Subcutaneous adipose tissue (tissue), 4 donors: Measurements from ENCODE around the gene NME3. TPM values are rescaled to one million over a fixed set of nuclear protein-coding genes. Genes with fewer than 3 reads are reported as not detected.

Experiments used
- total RNA-seq, 4 donors: library from RNA; depleted of rRNA; stranded (reverse); fragments of >200 nt; gene quantifications; one replicate each; pipeline ENCODE4 v1.1.0, GENCODE V29; 2016
- TF ChIP-seq, protein P1 (sequence below): fragments of 450-650 bp; IDR thresholded peaks from one replicate; pipeline ENCODE4 v1.5.1; 2016; ENCODE audit warnings: low read depth, mild to moderate bottlenecking, control low read depth, antibody characterized with exemption, moderate library complexity

Gene NME3
- total RNA-seq, 4 donors from 2014 or later: 34.1 to 102 (median 62.8) TPM

DNA sequence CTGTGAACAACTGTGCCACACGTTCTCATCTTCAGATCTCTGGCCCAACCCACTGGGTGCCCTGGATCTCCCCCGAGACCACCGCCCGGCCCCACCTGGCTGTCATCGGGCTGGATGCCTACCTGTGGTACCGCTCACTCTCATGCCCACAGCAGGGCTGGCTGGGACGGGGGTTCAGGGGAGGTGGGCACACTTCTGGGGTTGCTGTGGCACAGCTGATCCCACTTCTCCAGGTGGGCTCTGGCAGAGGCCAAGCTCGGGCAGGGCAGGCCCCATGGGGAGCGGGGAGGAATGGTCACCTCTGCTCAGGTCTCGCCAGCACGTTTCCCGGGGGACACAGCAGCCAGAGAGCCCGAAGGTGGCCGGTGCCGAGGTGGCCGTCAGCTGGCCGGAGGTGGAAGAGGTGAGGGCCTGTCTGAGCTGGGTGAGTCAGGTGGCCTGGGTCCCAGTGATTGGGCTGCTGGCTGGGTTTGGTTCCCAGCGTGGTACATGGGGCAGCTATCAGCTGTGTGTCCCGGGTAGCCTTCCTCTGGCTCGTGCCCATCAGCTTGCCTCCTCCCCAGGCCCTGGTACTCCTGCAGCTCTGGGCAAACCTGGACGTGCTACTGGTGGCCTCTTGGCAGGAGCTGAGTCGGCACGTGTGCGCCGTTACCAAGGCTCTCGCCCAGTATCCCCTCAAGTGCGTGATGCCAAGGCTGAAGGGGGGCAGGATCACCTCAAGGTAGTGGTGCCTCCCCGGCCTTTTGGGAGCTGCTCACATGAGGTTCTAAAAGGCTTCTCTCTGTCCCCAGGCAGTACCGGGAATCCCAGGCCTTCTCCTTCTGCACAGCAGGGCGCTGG is 3.9 kb upstream of the NME3 start:
- TF ChIP-seq, protein P1, sequence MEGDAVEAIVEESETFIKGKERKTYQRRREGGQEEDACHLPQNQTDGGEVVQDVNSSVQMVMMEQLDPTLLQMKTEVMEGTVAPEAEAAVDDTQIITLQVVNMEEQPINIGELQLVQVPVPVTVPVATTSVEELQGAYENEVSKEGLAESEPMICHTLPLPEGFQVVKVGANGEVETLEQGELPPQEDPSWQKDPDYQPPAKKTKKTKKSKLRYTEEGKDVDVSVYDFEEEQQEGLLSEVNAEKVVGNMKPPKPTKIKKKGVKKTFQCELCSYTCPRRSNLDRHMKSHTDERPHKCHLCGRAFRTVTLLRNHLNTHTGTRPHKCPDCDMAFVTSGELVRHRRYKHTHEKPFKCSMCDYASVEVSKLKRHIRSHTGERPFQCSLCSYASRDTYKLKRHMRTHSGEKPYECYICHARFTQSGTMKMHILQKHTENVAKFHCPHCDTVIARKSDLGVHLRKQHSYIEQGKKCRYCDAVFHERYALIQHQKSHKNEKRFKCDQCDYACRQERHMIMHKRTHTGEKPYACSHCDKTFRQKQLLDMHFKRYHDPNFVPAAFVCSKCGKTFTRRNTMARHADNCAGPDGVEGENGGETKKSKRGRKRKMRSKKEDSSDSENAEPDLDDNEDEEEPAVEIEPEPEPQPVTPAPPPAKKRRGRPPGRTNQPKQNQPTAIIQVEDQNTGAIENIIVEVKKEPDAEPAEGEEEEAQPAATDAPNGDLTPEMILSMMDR: no peak

DNA sequence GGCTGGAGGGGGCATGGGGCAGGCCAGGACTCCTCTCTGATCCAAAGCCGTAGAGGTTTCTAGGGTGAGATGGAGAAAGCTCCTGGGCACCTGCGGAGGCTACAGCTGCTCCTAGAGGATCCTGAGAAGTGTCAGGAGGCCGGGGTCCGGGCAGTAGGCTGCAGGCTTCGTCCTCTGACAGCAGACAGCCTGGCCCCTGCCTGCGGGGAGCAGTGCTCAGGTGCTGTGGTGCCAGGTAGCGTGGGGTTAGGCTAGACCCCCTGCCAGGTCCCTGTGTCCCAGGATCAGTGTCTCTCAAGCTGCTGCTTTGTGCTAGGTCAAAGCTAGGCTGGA is 3.1 kb upstream of the NME3 start:
- TF ChIP-seq, protein P1: no peak

DNA sequence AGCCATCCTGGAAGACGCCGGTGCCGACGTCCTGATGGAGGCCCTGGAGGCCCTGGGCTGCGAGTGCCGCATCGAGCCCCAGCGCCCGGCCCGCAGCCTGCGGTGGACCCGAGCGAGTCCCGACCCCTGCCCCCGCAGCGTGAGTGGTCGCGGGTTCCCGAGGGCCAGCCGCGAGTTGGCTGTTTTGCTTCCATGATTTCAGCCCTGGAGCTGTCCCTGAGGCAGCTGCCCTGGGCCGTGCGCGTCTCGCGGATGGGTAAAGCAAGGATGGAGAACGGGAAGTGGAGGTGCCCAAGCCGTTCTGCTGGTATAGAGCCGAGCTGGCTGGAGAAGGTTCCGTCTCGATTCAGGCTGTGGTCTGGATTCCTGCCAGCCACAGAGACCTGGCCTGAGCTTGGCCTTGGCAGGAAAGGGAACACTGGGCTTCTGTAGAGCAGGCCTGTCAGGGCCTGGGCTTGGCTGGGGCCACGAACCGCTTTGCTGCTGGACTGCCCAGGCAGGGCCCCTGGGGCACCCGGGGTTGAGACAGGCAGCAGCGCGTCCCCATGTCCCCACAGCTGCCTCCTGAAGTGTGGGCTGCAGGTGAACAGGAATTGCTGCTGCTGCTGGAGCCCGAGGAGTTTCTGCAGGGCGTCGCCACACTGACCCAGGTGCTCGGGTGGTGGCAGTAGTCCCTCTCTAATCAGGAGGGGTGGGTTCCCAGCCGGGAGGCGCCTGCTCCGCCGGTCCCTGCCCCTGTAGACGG is 2.5 kb upstream of the NME3 start:
- TF ChIP-seq, protein P1: no peak

DNA sequence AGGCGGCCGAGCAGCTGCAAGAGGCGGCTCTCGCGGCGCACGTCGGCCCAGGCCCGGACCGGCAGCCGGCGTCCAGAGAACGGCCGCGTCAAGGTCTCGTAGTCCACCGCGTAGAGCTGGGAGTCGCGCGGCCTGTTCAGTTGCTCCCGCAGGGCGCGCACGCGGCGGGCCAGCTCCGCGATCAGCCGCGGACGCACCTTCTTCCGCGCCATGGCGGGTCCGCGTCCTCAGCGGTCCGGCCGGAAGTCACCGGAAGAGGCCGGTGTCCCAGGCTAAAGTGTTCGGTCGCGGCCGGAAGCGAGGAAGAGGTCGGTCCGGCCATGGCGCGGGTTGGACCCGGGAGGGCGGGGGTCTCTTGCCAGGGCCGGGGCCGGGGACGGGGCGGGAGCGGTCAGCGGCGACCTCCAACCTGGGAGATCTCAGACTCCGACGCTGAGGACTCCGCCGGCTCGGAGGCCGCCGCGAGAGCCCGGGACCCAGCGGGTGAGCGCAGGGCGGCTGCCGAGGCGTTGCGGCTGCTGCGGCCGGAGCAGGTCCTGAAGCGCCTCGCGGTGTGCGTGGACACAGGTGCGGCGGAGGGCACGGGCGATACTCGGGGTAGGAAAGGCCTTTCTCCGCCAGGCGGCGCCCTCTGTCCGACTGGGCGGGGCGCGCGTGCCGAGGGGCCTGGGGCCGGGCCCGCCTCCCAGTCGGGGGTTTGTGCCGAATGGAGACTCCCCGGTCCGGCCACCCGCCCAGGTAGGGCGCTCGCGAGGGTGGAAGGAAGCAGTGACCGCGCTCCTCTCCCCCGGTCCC is 1.8 kb upstream of the NME3 start, which contains the start of gene MRPS34:
Gene MRPS34, minus strand, starts transcription at position 227 of the 795 bp plus-strand sequence. Its CDS starts 15 bp downstream, at position 212.
- TF ChIP-seq, protein P1: no peak

DNA sequence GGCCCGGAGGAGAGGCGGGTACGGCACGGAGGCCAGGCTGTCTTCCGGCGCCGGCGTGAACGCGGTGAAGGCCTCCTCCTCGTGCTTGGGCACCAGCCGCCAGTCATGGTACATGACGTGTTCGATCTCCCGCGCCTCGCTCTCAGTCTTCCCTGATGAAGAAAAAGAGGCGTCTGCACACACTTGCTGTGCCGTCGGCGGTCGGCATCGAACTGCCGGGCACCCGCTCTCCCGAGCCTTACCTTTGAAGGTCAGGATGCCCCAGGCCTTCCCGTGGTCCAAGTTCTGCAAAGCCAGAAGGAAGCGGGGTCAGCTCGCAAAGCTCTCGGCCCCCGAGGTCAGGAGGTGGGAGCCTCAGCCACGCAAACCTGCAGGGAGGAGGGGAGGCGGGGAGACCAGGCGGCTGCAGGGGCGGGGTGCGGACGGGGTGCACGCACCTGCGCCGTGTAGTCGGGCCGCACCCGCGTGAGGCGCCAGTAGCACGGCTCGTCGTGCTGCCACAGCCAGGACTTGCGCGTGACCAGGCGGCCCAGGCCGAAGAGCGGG is 1.1 kb upstream of the NME3 start, which contains the start of gene EME2:
Gene EME2, plus strand, starts transcription at position 449 of the 546 bp plus-strand sequence. CDS start 418 bp downstream, outside the sequence.
- TF ChIP-seq, protein P1: no peak

DNA sequence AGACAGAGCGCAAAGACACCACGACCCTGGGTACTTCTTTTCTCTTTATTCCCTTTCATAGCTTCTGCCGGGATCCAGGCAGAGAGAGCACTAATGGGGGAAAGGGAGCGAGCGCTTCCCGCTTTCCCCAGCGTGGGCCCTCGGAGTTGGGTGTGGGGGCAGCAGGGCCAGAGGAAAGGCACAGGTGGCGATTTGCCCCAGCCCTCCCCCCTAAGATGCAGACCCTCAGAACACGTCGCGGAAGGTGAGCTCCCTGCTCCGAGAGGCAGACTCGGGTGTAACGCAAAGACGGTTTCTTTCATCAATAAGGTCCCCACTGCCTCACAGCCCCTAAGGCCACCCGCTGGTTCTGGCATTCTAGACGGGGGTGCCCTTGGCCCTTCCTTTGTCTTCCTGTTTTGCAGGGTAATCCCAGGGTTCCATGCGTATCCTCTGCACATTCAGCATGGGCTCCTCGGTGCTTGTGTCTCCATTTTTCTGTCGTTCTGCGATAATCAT is 570 bp upstream of the NME3 start:
- TF ChIP-seq, protein P1: no peak
